Measurements from ENCODE around the gene PAPLN. TPM values are rescaled to one million over a fixed set of nuclear protein-coding genes. Genes with fewer than 3 reads are reported as not detected.
A peak's percentile ranks its signal among the peaks of the same experiment; 100 is the strongest.

The PAPLN gene
- total RNA-seq, 4 donors from 2014 or later, result 15.4 to 82.6 (median 34.1) TPM

GRCh38 chr14:73272393-73272792, 35.1 kb downstream of the PAPLN start:
- ATAC-seq (ENCODE audit: low FRiP score), result no peak
- TF ChIP-seq CTCF (IDR thresholded peaks at IDR 0.05), result no peak
- no peak for DNase-seq (ENCODE audit: low spot score)

GRCh38 chr14:73273799-73274198, 36.5 kb downstream of the PAPLN start:
- ATAC-seq (ENCODE audit: low FRiP score) (no peak), DNase-seq (ENCODE audit: low spot score) (no peak)
- TF ChIP-seq CTCF (IDR thresholded peaks at IDR 0.05), result no peak

- ATAC-seq (ENCODE audit: low FRiP score) (peak; percentile 35), DNase-seq (ENCODE audit: low spot score) (no peak)
- TF ChIP-seq CTCF (IDR thresholded peaks at IDR 0.05), result no peak
Observed at GRCh38 chr14:73276836-73277235, 39.5 kb downstream of the PAPLN start.

- no peak for DNase-seq (ENCODE audit: low spot score)
- no peak for TF ChIP-seq CTCF (IDR thresholded peaks at IDR 0.05)
- ATAC-seq (ENCODE audit: low FRiP score), result no peak
Observed at GRCh38 chr14:73277376-73277775, 40.1 kb downstream of the PAPLN start.

GRCh38 chr14:73280903-73281302, 43.6 kb downstream of the PAPLN start:
- TF ChIP-seq CTCF (IDR thresholded peaks at IDR 0.05), result no peak

GRCh38 chr14:73283608-73284379, 46.5 kb downstream of the PAPLN start:
- no peak for TF ChIP-seq CTCF (IDR thresholded peaks at IDR 0.05)
- ATAC-seq (ENCODE audit: low FRiP score), result no peak
- DNase-seq (ENCODE audit: low spot score), result no peak

More at GRCh38 chr14:73280903-73281302, 43.6 kb downstream of the PAPLN start:
- DNase-seq (ENCODE audit: low spot score) (no peak), ATAC-seq (ENCODE audit: low FRiP score) (no peak)

GRCh38 chr14:73285979-73286378, 48.7 kb downstream of the PAPLN start:
- DNase-seq (ENCODE audit: low spot score) (no peak), ATAC-seq (ENCODE audit: low FRiP score) (no peak)
- no peak for TF ChIP-seq CTCF (IDR thresholded peaks at IDR 0.05)
